ENCODE results near the gene KMT2A. TPM values are rescaled to one million over a fixed set of nuclear protein-coding genes. Genes with fewer than 3 reads are reported as not detected.

Gene KMT2A
- total and polyA plus RNA-seq, 4 donors: 7.7 to 127 (median 27.0) TPM

GRCh38 chr11:118544010-118544646 lies 107.8 kb downstream of the KMT2A start:
- TF ChIP-seq CTCF (IDR thresholded peaks at IDR 0.05; ENCODE audit: control extremely low read depth, extremely low read depth): no peak
- no peak overlapping the region for H3K9ac ChIP-seq (ENCODE audit: insufficient read depth in 1 of 2, low read length in 2 of 2)
- DNase-seq (no peak), ATAC-seq (ENCODE audit: insufficient read depth, low FRiP score) (no peak)
- no peak overlapping the region for H3K4me3 ChIP-seq
- H3K36me3 ChIP-seq (ENCODE audit: control insufficient read depth in 4 of 4, insufficient read depth in 4 of 4, low read length in 4 of 4): peaks cover 3 to 16% (median 8%) of the 10 kb centered on the region in 4 donors
- H3K4me1 ChIP-seq (ENCODE audit: control insufficient read depth in 5 of 5, insufficient read depth in 5 of 5, low read length in 5 of 5): no peaks in the 10 kb centered on the region
- no peak overlapping the region for H3K27ac ChIP-seq (ENCODE audit: low read depth in 1 of 2, low read length in 1 of 2)
- H3K9me3 ChIP-seq (ENCODE audit: control insufficient read depth in 4 of 4, insufficient read depth in 3 of 4, low read length in 3 of 4): no peaks in the 10 kb centered on the region
- 92 to 95% methylated on average over 8 of the region's 8 CpGs for WGBS, 2 donors
- no peaks in the 10 kb centered on the region for H3K27me3 ChIP-seq (ENCODE audit: control insufficient read depth in 3 of 3, insufficient read depth in 3 of 3, low read length in 2 of 3)

GRCh38 chr11:118544647-118545010 lies 108.3 kb downstream of the KMT2A start:
- no peak overlapping the region for H3K9ac ChIP-seq (ENCODE audit: insufficient read depth in 1 of 2, low read length in 2 of 2)
- DNase-seq (no peak), ATAC-seq (ENCODE audit: insufficient read depth, low FRiP score) (no peak)
- H3K36me3 ChIP-seq (ENCODE audit: control insufficient read depth in 4 of 4, insufficient read depth in 4 of 4, low read length in 4 of 4): peaks cover 4 to 16% (median 8%) of the 10 kb centered on the region in 4 donors
- H3K9me3 ChIP-seq (ENCODE audit: control insufficient read depth in 4 of 4, insufficient read depth in 3 of 4, low read length in 3 of 4): no peaks in the 10 kb centered on the region
- TF ChIP-seq CTCF (IDR thresholded peaks at IDR 0.05; ENCODE audit: control extremely low read depth, extremely low read depth): no peak
- no peak overlapping the region for H3K27ac ChIP-seq (ENCODE audit: low read depth in 1 of 2, low read length in 1 of 2)
- WGBS, 2 donors: 87 to 91% methylated on average over 3 of the region's 3 CpGs
- no peaks in the 10 kb centered on the region for H3K27me3 ChIP-seq (ENCODE audit: control insufficient read depth in 3 of 3, insufficient read depth in 3 of 3, low read length in 2 of 3)
- H3K4me1 ChIP-seq (ENCODE audit: control insufficient read depth in 5 of 5, insufficient read depth in 5 of 5, low read length in 5 of 5): no peaks in the 10 kb centered on the region
- H3K4me3 ChIP-seq: no peak overlapping the region

GRCh38 chr11:118545533-118545932 lies 109.2 kb downstream of the KMT2A start:
- no peak for TF ChIP-seq CTCF (IDR thresholded peaks at IDR 0.05; ENCODE audit: control extremely low read depth, extremely low read depth)
- no peaks in the 10 kb centered on the region for H3K27me3 ChIP-seq (ENCODE audit: control insufficient read depth in 3 of 3, insufficient read depth in 3 of 3, low read length in 2 of 3)
- H3K27ac ChIP-seq (ENCODE audit: low read depth in 1 of 2, low read length in 1 of 2): no peak overlapping the region
- peaks cover 4 to 16% (median 10%) of the 10 kb centered on the region in 4 donors for H3K36me3 ChIP-seq (ENCODE audit: control insufficient read depth in 4 of 4, insufficient read depth in 4 of 4, low read length in 4 of 4)
- no peaks in the 10 kb centered on the region for H3K4me1 ChIP-seq (ENCODE audit: control insufficient read depth in 5 of 5, insufficient read depth in 5 of 5, low read length in 5 of 5)
- no peaks in the 10 kb centered on the region for H3K9me3 ChIP-seq (ENCODE audit: control insufficient read depth in 4 of 4, insufficient read depth in 3 of 4, low read length in 3 of 4)
- H3K4me3 ChIP-seq: no peak overlapping the region
- ATAC-seq (ENCODE audit: insufficient read depth, low FRiP score): no peak
- no peak overlapping the region for H3K9ac ChIP-seq (ENCODE audit: insufficient read depth in 1 of 2, low read length in 2 of 2)
- 82 to 83% methylated on average over 5 of the region's 5 CpGs for WGBS, 2 donors
- DNase-seq: no peak

GRCh38 chr11:118547132-118547531 lies 110.8 kb downstream of the KMT2A start:
- Histone ChIP-seq H3K9ac (ENCODE audit: insufficient read depth in 1 of 2, low read length in 2 of 2) (no peak overlapping the region), H3K9me3 (ENCODE audit: control insufficient read depth in 4 of 4, insufficient read depth in 3 of 4, low read length in 3 of 4) (no peaks in the 10 kb centered on the region), H3K36me3 (ENCODE audit: control insufficient read depth in 4 of 4, insufficient read depth in 4 of 4, low read length in 4 of 4) (peaks cover 8 to 20% (median 16%) of the 10 kb centered on the region in 4 donors), H3K4me3 (no peak overlapping the region), H3K27ac (ENCODE audit: low read depth in 1 of 2, low read length in 1 of 2) (no peak overlapping the region), H3K4me1 (ENCODE audit: control insufficient read depth in 5 of 5, insufficient read depth in 5 of 5, low read length in 5 of 5) (no peaks in the 10 kb centered on the region), H3K27me3 (ENCODE audit: control insufficient read depth in 3 of 3, insufficient read depth in 3 of 3, low read length in 2 of 3) (no peaks in the 10 kb centered on the region)
- WGBS, 2 donors: 92 to 98% methylated on average over 2 of the region's 2 CpGs
- ATAC-seq (ENCODE audit: insufficient read depth, low FRiP score): no peak
- no peak for DNase-seq
- TF ChIP-seq CTCF (IDR thresholded peaks at IDR 0.05; ENCODE audit: control extremely low read depth, extremely low read depth): no peak
